NCI-H2196 treated with DMSO at 0.1 percent for 48 hours (cell line): ENCODE results near the gene PIGU.
"Not testable (repeated sequence)": the region's sequence is repeated elsewhere in the genome, so short reads cannot be mapped to it uniquely, and the experiment has no call there.

ENCODE experiments used
- DNase-seq: peaks from one replicate; lab custom pipeline; 2025; ENCODE audit not compliant: unreplicated experiment; lab: John Stamatoyannopoulos, UW

PIGU gene

GRCh38 chr20:34663213-34663943 lies 13.5 kb downstream of the PIGU start:
- DNase-seq, result no peak

GRCh38 chr20:34661811-34662210 lies 15.1 kb downstream of the PIGU start:
- not testable (repeated sequence) for DNase-seq

GRCh38 chr20:34658654-34659053 lies 18.2 kb downstream of the PIGU start:
- DNase-seq, result not testable (repeated sequence)

- DNase-seq, result no peak
These were observed 22.6 kb downstream of the PIGU start for GRCh38 chr20:34654207-34654744.

- DNase-seq, result no peak
These were observed 25.7 kb downstream of the PIGU start for GRCh38 chr20:34651200-34651599.

GRCh38 chr20:34647737-34648136 lies 29.2 kb downstream of the PIGU start:
- DNase-seq, result no peak

DNA sequence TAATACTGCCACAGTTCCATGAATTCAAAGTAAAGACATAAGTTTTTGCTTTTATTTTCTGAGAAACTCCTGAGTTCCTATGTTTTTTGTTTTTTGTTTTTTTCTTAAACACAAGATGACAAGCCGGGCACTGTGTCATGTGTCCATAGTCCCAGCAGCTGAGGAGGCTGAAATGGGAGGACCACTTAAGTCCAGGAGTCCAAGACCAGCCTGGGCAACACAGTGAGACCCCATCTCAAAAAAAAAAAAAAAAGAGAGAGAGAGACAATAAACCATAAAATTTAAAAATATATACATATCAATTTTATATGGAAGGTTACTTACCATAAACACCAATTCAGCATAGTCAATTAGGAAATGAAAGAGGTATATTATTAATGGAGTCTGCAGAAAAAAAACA lies 31.9 kb downstream of the PIGU start:
- DNase-seq, result no peak

GRCh38 chr20:34644345-34644744 lies 32.5 kb downstream of the PIGU start:
- no peak for DNase-seq

GRCh38 chr20:34643928-34644327 lies 33.0 kb downstream of the PIGU start:
- DNase-seq, result no peak

DNA sequence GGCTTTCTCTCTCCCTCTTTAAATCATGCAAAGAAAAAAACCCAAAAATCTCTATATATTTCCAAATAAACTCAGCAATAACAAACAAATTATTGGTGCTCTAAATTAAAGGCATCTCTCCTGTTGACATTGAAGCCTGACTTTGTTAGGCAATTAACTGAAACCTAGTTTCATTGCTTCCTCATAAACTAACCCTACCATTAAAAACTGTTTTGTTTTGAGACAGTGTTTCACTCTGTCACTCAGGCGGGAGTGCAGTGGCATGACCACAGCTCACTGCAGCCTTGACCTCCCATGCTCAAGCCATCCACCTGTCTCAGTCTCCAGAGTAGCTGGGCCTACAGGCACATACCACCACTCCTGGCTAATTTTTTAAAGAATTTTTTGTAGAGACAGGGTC lies 34.9 kb downstream of the PIGU start:
- DNase-seq, result no peak

DNA sequence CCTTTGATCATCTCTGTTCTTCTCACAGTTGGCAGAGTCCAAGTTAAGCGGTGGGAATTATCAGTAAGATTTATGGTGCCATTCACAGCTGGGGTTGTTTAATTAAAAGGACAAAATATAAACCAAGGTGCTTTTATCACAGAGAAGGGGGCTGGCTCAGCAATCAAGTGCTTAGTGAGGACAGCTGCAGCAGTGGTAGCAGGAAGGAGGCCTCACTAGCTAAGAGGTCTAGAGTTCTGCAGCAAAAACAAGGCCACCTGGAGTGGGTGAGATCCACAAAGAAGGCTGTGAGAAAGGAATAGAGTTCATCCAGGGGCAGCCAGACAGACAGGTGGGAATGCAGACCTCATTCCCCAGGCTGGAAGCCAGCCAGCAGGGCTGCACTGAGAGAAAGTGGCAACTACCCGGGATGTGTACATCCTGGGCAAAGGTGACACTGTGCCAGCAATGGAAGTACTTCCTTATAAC lies 37.1 kb downstream of the PIGU start:
- peak; percentile 66 for DNase-seq

DNA sequence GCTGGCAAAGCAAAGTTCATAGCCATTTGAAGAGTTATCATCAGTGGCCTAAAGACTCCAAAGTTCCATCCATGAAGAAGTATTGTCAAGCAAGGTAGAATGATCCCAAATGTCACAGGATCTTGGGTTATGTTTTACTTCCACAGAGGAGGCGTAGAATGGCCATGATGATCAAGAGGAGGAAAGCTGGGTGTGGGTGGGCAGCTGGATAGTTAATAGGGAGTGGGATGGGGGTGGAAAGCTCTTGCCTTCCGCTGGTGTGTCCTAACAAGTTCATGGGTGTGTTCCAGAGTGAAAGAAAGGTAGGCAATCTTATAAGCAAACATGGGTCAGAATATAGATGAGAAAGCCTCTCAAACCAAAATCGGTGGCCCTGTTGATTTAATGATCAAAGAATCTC lies 38.4 kb downstream of the PIGU start:
- DNase-seq, result no peak

GRCh38 chr20:34638039-34638292 lies 38.9 kb downstream of the PIGU start:
- no peak for DNase-seq

GRCh38 chr20:34637245-34638038 lies 39.5 kb downstream of the PIGU start:
- no peak for DNase-seq

GRCh38 chr20:34636648-34637047 lies 40.2 kb downstream of the PIGU start:
- no peak for DNase-seq

DNA sequence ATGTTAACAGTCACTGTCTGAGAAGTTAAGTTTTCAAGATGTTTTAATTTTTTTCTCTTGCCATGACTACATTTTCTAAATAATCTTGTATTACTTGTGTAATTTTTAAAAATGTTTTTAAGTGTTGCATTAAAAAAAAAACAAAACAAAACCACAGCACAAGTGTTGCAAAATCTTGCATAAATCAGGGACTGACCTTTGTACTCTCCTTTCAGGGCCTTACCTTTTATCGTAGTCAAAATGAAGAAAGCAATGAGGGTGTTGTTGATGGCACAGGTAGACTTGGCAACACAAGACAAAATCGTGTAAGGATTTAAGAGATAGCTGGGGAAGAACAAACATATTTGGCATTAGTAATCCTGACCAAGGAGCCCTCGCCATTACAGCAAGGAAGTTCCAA lies 42.5 kb downstream of the PIGU start:
- no peak for DNase-seq

- DNase-seq, result no peak
These were observed 43.9 kb downstream of the PIGU start for GRCh38 chr20:34632870-34633452.

- no peak for DNase-seq
These were observed 47.0 kb downstream of the PIGU start for GRCh38 chr20:34629904-34630303.

DNA sequence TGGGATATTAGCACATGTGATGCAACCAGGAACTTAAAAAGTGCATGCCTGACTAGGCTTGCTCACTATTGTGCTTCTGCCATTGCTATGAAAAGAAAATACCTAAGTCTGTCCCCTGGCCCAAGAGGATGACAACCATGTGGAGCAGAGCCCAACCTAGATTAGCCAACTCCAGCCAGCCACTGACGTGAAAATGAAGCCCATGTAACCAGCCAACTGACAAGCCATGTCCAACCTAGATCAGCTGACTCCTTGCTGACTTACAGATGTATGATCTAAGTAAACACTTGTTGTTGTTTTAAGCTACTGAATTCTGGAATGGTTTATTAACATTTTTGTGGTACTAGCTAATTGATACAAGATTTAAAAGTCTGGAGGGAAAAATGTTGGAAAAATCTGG lies 47.5 kb downstream of the PIGU start:
- DNase-seq, result no peak

GRCh38 chr20:34628026-34628425 lies 48.9 kb downstream of the PIGU start:
- DNase-seq, result no peak

DNA sequence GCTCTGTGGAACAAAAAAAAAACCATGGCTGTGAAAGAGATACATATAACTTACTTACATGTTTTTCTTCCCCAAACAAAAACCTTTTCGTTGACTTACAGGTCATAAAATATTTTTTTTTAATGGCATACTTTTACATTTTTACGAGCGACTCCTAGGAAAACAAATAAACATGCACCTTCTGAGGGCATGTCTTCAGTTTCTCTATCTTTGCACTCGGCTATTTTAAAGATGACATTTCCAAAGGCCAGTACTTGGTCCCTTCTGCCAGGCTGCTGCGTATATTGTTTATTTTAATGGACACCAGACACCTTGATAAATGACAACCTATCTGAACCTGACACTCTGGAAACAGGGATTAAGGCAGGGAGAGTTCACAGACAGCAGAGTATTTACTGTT lies 49.4 kb downstream of the PIGU start:
- no peak for DNase-seq

- DNase-seq, result no peak
These were observed 49.9 kb downstream of the PIGU start for GRCh38 chr20:34626992-34627391.
